Choroid plexus epithelial cell (primary cell): ENCODE results near the gene EFNB1.

Source experiments
- DNase-seq: peaks from one replicate; pipeline ENCODE4 v3.0.0-alpha.2; 2010; ENCODE audit warnings: low read depth
- H3K4me3 ChIP-seq: 2 replicates; pipeline ENCODE4 v1.5.1; 2011; ENCODE audit warnings: low read depth, mild to moderate bottlenecking, control low read depth, low read length, moderate library complexity
- TF ChIP-seq, protein P1 (sequence below): conservative IDR thresholded peaks from 2 replicates; pipeline ENCODE4 v1.5.1; 2011; ENCODE audit warnings: low read depth, mild to moderate bottlenecking, control low read depth, inconsistent platforms, low read length, moderate library complexity

EFNB1 gene

DNA sequence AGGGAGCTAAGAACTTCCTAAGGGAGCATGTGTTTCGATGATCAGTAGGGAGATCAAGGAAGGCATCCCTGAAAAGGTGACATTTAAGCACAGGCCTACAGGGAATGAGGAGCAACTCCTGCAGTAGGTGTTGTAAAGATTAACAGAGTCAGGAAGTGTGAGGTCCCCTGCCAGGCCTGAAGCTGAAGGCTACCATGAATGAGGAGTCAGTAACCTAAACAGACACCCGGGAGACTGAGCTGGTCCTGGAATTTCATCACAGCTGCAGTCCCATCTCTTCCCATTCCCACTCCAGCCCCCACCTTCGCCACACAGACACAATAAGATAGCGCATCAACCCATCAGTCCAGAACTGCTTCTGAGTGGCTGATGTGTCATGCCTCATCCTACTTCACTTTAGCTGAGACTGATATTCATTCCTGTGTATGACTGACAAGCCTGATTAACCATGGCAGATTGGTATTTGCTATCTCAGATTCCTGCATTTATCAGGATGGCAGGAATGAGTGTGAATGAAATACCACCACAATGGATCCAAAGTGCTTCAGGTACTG, 27.0 kb upstream of the EFNB1 start:
- TF ChIP-seq, protein P1, sequence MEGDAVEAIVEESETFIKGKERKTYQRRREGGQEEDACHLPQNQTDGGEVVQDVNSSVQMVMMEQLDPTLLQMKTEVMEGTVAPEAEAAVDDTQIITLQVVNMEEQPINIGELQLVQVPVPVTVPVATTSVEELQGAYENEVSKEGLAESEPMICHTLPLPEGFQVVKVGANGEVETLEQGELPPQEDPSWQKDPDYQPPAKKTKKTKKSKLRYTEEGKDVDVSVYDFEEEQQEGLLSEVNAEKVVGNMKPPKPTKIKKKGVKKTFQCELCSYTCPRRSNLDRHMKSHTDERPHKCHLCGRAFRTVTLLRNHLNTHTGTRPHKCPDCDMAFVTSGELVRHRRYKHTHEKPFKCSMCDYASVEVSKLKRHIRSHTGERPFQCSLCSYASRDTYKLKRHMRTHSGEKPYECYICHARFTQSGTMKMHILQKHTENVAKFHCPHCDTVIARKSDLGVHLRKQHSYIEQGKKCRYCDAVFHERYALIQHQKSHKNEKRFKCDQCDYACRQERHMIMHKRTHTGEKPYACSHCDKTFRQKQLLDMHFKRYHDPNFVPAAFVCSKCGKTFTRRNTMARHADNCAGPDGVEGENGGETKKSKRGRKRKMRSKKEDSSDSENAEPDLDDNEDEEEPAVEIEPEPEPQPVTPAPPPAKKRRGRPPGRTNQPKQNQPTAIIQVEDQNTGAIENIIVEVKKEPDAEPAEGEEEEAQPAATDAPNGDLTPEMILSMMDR: no peak
- no peak overlapping the region for H3K4me3 ChIP-seq
- DNase-seq: no peak

DNA sequence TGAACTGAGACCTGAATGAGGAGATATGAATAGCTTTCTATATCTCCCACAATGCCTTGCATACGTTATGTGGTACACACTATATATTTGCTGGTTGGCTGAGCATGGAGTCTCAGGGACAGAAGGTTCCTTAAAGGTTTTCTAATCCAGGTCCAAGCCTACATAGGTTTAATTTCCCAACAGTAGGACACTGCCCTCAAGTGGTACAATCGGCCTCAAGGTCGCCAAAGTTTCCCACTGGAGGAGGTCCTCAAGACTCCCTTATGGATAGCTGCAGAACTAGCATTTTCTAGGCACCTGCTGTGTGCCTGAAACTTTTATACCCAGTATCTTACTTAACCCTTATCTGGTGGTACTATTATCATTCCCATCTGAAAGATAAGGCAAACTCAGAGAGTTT, 21.0 kb upstream of the EFNB1 start:
- peak; percentile 30 for DNase-seq
- TF ChIP-seq, protein P1: peak; percentile 39

DNA sequence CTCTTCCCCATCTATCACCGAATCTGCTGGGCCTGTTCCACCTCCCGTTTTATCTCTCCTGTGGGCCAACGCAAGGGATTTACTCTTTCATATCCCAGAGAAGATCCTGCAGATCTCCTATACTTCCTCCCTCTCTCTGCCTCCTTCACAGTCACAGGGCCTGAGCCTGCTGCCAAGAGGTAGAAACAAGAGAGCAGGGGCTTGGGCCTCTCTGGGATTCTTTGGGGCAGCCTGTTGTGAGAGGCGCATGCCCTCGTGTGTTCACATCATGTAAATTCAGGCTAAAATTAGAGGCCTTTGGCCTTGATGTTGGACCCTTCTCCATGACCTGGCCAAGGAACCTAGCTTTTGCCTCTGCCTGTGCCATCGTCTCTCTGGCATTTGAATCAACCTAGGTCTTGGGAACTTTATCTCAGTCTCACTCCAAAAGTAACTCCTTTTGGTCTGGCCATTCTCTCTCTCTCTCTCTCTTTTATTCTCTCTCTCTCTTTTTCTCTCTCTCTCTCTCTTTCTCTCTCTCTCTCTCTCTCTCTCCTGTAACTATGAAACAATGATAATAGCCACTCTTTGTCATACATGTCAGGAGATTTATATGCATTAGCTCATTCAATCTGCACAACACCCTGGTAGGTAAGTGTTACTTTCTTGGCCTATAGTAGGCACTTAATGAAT, 20.0 kb upstream of the EFNB1 start:
- H3K4me3 ChIP-seq: no peak overlapping the region
- peak; percentile 31 for DNase-seq
- TF ChIP-seq, protein P1: peak; percentile 44

More for the DNA sequence above, 21.0 kb upstream of the EFNB1 start:
- no peak overlapping the region for H3K4me3 ChIP-seq

DNA sequence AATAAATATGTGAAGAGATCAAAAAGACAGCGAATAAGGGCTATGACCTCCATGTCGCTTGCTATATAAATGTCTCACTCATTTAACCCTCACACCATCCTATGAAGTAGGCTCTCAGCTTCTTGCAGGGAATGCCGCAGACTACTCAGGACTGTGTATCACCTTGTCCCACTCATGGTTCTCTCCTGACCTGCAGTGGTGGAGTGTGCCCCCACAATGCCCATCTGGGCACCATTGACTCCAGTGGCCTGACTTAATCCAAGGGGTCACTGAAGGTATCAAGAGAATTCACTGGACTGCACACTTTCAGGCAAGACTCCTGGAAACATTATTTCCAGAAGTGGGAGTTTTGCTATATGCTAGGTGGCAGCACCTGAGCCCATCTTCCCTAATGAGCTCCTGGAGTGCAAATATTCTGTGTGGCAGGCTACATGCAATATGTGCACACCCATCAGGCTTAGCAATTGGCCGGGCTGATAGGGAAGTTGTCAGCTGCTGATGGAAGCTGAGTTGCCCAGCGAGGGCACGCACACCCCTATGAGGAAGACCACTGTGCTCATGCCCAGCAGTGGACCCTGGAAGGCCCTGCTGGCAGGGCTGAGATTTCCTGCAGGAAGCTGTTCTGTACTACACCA, 8.2 kb upstream of the EFNB1 start:
- TF ChIP-seq, protein P1: no peak
- no peak overlapping the region for H3K4me3 ChIP-seq
- no peak for DNase-seq

DNA sequence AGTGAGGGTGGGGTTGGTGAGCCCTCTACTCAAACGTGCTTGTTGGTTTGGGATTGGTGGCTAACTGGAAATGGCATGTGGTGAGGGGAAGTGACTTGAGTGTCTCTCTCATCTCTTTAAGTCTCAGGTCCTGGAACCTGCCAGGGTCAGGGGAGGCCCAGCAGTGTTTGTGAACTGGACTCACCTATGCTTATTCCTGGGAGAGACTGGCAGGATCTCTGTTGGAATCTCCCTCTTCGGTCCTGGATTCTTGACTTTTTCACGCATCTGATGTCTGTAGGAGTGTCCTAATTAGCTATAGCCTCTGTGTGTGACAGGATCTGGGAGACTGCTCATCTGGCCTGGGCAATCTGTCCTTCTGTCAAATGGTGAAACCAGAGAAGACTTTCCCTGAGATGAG, 7.2 kb upstream of the EFNB1 start:
- TF ChIP-seq, protein P1: no peak
- DNase-seq: no peak
- no peak overlapping the region for H3K4me3 ChIP-seq

DNA sequence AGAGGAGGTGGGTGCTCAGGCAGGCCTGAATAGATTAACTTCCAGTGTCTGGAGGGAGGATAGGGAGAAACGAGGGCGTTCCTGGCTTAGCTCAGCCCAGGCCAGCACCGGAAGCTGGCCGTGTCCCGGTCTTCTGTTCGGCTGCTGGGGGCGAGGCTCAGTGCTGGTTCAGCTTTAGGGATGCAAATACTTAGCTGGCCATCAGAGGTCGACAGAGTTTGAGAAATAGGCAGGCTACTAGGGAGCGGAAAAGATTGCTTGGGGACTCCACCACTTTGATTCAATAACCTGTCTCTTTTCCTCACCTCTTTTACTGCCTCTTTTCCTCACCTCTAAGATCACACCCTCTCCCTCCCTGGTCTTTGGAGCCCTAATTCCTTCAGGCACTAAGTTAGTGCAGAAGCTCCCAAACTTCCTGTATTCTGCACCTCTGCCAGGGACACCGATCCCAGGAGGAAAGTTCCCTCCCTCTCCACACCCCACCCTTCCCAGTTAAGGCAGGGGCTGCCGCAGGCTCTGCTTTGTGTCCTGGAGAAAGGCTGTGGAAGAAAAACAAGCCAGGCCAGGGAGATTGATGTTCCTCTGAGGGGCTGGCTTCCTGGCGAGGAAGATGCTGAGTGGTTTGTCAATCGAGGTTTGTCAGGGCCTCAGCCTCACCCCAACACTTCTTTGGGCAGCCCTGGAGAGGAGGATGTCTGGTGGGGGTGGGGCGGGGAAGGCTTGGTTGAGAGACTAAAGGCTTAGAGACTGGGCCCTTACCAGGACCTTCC, 6.0 kb upstream of the EFNB1 start:
- DNase-seq: peak; percentile 72
- no peak overlapping the region for H3K4me3 ChIP-seq
- TF ChIP-seq, protein P1: peak; percentile 80
